Left lung (tissue), 10 donors: ENCODE results near the gene TBXAS1. TPM values are rescaled to one million over a fixed set of nuclear protein-coding genes. Genes with fewer than 3 reads are reported as not detected.

Experiments
- ATAC-seq: fragments of 200-7000 bp; cut with Tn5 transposase; one replicate; pipeline ENCODE4 v1.9.1; 2020; ENCODE audit warnings: moderate library complexity
- DNase-seq, 4 donors: peaks; one replicate each; pipeline ENCODE4 v3.0.0-alpha.2; 2013 to 2020
- H3K27ac ChIP-seq, 2 donors: fragments of 200-600 bp; sonication (generic) in 1 of 2; one replicate each; pipeline versions ENCODE4 v1.5.0 to v1.8.0; 2020 to 2021
- H3K27me3 ChIP-seq, 2 donors: fragments of 200-600 bp; sonication (generic) in 1 of 2; one replicate each; pipeline versions ENCODE4 v1.5.0 to v1.8.0; 2020 to 2021
- H3K36me3 ChIP-seq, 2 donors: fragments of 200-600 bp; sonication (generic) in 1 of 2; one replicate each; pipeline versions ENCODE4 v1.5.0 to v1.8.0; 2020 to 2021
- H3K4me1 ChIP-seq, 2 donors: fragments of 200-600 bp; one replicate each; pipeline ENCODE4 v1.8.0; 2021
- H3K4me3 ChIP-seq, 2 donors: fragments of 200-600 bp; sonication (generic) in 1 of 2; one replicate each; pipeline versions ENCODE4 v1.5.0 to v1.8.0; 2020 to 2021; ENCODE audit warnings: mild to moderate bottlenecking in 1 of 2
- H3K9me3 ChIP-seq, 2 donors: fragments of 200-600 bp; sonication (generic) in 1 of 2; one replicate each; pipeline versions ENCODE4 v1.5.0 to v1.8.0; 2020 to 2021
- intact Hi-C, 2 donors: fragments of 100-400 bp; cut with DNase I; formaldehyde crosslinking; loops; one replicate each; pipeline versions ENCODE4 v1.11.2 to v1.14.2; 2022
- polyA plus RNA-seq, 6 donors: library from polyadenylated mRNA; unstranded; fragments of 120-200 nt; gene quantifications; one replicate each; pipeline ENCODE4 v1.2.1, GENCODE V29; 2013; ENCODE audit not compliant: insufficient read length in 6 of 6
- total RNA-seq, 2 donors: library from RNA; stranded (reverse); fragmentation: NEBNext Ultra II Directional; extraction: Animal tissue kit (Norgen Biotek cat#: 25700); gene quantifications; one replicate each; pipeline ENCODE4 v1.2.1, GENCODE V29; 2021
- TF ChIP-seq, protein P1 (sequence below), 2 donors: fragments of 200-600 bp; sonication (generic) in 1 of 2; IDR thresholded peaks; one replicate each; pipeline versions ENCODE4 v1.5.0 to v1.8.0; 2021; ENCODE audit warnings: antibody characterized with exemption in 2 of 2
- donor health status: DM: no; HTN: yes; CAD: no.
- donor health status: DM: no; HTN: no; CAD: no.

Gene TBXAS1
- total and polyA plus RNA-seq, 8 donors: 8.2 to 103 (median 9.6) TPM

DNA sequence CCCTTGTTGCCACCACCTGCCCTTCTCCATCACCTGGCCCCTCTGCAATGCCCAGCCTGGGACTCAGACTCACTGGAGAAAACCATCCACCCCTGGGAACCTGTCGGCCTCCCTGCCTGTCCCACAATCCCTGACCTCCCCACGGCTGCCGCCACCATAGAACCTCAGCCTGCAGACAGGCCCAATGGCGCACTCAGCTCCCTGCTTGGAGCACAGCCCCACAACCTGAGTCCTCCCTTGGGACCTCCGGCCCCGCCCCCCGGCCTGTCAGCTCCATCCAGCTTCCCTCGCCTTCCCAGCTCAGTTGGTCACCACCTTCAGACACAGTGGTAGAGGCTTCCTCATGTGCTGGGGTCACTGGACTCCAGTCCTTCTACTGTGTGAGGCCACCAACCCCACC is 192.5 kb downstream of the TBXAS1 start:
- no peak overlapping the region for H3K4me3 ChIP-seq
- H3K27ac ChIP-seq: no peak overlapping the region
- no peaks in the 10 kb centered on the region for H3K27me3 ChIP-seq
- no peak for ATAC-seq
- TF ChIP-seq, protein P1, sequence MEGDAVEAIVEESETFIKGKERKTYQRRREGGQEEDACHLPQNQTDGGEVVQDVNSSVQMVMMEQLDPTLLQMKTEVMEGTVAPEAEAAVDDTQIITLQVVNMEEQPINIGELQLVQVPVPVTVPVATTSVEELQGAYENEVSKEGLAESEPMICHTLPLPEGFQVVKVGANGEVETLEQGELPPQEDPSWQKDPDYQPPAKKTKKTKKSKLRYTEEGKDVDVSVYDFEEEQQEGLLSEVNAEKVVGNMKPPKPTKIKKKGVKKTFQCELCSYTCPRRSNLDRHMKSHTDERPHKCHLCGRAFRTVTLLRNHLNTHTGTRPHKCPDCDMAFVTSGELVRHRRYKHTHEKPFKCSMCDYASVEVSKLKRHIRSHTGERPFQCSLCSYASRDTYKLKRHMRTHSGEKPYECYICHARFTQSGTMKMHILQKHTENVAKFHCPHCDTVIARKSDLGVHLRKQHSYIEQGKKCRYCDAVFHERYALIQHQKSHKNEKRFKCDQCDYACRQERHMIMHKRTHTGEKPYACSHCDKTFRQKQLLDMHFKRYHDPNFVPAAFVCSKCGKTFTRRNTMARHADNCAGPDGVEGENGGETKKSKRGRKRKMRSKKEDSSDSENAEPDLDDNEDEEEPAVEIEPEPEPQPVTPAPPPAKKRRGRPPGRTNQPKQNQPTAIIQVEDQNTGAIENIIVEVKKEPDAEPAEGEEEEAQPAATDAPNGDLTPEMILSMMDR (IDR thresholded peaks at IDR 0.05): no peak
- intact Hi-C loops: no loop called here
- no peaks in the 10 kb centered on the region for H3K9me3 ChIP-seq
- no peak for DNase-seq
- H3K36me3 ChIP-seq: peaks cover 0 to 79% of the 10 kb centered on the region in 2 donors
- H3K4me1 ChIP-seq: no peaks in the 10 kb centered on the region

DNA sequence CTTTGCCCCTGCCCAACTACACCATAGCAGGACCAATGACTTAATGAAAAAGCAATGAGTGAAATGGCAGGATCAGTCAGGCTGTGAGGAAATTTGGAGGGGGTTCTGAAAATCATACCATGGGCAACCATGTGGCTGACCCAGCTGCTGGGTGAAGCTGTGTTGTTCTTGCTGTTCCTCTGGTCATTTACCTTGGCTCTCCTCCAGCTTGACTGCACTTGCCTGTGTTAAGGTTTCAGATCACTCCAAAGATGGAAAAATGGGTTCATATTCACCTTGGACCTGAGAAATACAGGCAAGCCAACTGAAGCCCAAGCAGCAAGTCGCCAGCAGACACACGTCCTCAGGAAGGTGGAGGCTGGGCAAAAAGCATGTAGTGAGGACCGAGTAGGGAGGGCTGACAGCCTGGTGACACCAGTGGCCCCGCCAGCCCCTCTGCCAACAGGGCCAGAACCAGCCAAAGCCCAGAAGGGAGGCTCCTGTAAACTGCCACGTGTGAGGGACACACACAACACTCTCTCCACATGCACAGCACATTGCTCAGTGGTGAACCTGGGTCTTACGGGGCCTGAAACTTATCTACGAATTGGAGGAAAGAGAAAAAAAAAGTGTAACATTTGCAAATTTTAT is 193.6 kb downstream of the TBXAS1 start:
- Histone ChIP-seq H3K36me3 (peaks cover 0 to 79% of the 10 kb centered on the region in 2 donors), H3K4me1 (no peaks in the 10 kb centered on the region), H3K9me3 (no peaks in the 10 kb centered on the region), H3K27ac (no peak overlapping the region), H3K27me3 (no peaks in the 10 kb centered on the region), H3K4me3 (no peak overlapping the region)
- intact Hi-C loops: no loop called here
- DNase-seq (no peak), ATAC-seq (no peak)
- TF ChIP-seq, protein P1 (IDR thresholded peaks at IDR 0.05): no peak

DNA sequence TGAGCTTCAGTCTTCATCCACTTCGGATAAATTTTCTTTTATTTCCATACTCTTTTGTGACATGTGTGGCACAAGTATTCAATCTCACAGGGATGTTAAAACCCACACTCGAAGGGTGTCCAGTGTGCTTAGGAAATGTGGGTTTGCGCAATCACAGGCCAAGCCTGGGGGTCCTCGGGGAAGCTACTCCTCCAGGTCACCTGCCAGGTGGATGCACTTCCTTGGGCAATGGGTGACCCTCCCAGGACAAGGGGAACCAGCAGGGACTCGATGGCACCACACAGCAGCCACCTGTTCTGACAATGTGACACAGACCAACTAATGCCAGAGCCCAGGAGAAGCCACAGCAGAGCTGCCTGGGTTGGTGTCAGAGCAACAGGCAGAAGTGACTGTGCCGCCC is 194.7 kb downstream of the TBXAS1 start:
- no peaks in the 10 kb centered on the region for H3K27me3 ChIP-seq
- DNase-seq (no peak), ATAC-seq (no peak)
- H3K36me3 ChIP-seq: peaks cover 0 to 83% of the 10 kb centered on the region in 2 donors
- no peak overlapping the region for H3K4me3 ChIP-seq
- no peaks in the 10 kb centered on the region for H3K9me3 ChIP-seq
- intact Hi-C loops: no loop called here
- no peak overlapping the region for H3K27ac ChIP-seq
- no peaks in the 10 kb centered on the region for H3K4me1 ChIP-seq
- TF ChIP-seq, protein P1 (IDR thresholded peaks at IDR 0.05): no peak

DNA sequence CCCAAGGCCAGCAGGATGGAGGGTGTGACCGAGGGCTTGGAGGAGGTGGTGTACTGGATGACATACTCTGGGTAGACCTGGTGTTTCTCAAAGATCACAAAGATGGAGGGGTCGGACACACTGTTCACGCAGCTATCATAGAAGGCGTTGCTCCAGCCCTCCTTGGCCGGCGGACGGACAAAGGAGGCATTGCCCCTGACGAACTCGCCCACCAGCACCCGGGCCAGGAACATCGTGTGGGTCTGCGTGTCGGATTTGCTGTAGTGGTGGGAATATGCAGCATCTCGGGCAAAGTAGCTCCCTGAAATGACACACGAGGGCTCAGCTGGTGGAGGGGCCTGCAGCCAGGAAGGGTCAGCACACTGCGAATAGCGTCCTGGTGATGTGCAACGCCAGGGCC is 195.5 kb downstream of the TBXAS1 start:
- no peaks in the 10 kb centered on the region for H3K27me3 ChIP-seq
- no peaks in the 10 kb centered on the region for H3K9me3 ChIP-seq
- DNase-seq (no peak), ATAC-seq (no peak)
- TF ChIP-seq, protein P1 (IDR thresholded peaks at IDR 0.05): no peak
- no peak overlapping the region for H3K27ac ChIP-seq
- no peaks in the 10 kb centered on the region for H3K4me1 ChIP-seq
- intact Hi-C loops: no loop called here
- peaks cover 0 to 84% of the 10 kb centered on the region in 2 donors for H3K36me3 ChIP-seq
- no peak overlapping the region for H3K4me3 ChIP-seq

DNA sequence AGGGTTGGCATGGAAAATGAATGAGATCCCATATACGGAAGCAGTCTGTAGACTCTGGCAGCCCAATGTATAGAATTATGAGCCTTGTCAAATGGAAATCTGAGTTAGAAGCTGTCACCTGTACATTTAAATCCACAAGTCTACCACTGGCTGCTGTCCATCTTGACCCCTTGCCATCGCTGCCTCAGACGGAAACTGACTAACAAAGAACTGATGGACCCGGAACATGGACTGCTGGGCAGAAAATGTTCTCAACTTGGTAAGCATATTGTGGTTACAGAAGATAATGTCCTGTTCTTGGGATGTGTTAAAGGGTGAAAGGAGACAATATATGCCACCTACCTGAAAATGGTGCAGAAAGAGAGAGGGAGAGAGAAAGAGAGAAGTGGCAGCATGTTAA is 196.2 kb downstream of the TBXAS1 start:
- H3K4me3 ChIP-seq: no peak overlapping the region
- no peaks in the 10 kb centered on the region for H3K27me3 ChIP-seq
- no peaks in the 10 kb centered on the region for H3K9me3 ChIP-seq
- no peak for ATAC-seq
- peaks cover 0 to 88% of the 10 kb centered on the region in 2 donors for H3K36me3 ChIP-seq
- H3K27ac ChIP-seq: no peak overlapping the region
- intact Hi-C loops: no loop called here
- DNase-seq: no peak
- TF ChIP-seq, protein P1 (IDR thresholded peaks at IDR 0.05): peak in 1 of 2 donors; percentile 6
- H3K4me1 ChIP-seq: no peaks in the 10 kb centered on the region
